ENCODE data around the gene MTMR10. TPM values are rescaled to one million over a fixed set of nuclear protein-coding genes. Genes with fewer than 3 reads are reported as not detected.

The MTMR10 gene
- polyA plus RNA-seq, 1 donor from 2014 or later = 2.3 TPM

DNA sequence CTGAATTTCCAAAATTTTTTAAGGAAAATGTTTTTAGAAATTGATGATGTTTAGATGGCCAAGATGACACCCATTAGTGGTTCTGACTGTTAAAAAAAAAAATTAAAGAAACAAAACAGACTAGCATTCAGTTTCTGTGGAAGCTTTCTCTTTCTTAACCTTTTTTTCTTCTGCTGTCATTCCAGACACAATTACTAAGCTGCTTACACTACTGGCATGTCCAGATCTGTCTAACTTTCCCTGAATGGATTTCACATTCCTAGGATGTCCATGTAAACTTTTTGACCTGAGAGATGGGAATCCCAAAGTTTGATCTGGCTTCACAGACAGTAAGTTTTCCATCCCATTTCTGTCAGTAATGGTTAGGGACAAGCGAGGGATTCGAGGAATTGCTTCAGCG is 10.3 kb upstream of the MTMR10 start:
- no peaks in the 10 kb centered on the region for H4K20me1 ChIP-seq (ENCODE audit: insufficient read depth)
- H3K27me3 ChIP-seq (ENCODE audit: insufficient read depth, low read depth, low read length) = no peaks in the 10 kb centered on the region
- no peak overlapping the region for H3K9ac ChIP-seq (ENCODE audit: low read length)
- no peak overlapping the region for H3K4me2 ChIP-seq (ENCODE audit: low read length)
- no peak overlapping the region for H3K27ac ChIP-seq (ENCODE audit: low read length)
- H3K79me2 ChIP-seq (replicated peaks; ENCODE audit: insufficient read depth, low read length) = no peaks in the 10 kb centered on the region
- no peak overlapping the region for H3K4me3 ChIP-seq (ENCODE audit: low read length)
- no peaks in the 10 kb centered on the region for H3F3A ChIP-seq (ENCODE audit: insufficient read depth, low read length, poor library complexity, severe bottlenecking)
- no peaks in the 10 kb centered on the region for H3K9me2 ChIP-seq (ENCODE audit: insufficient read depth, low read length)
- H3K9me3 ChIP-seq (ENCODE audit: low read length) = no peaks in the 10 kb centered on the region
- no peak overlapping the region for H2AFZ ChIP-seq (ENCODE audit: low read depth, low read length)
- no peaks in the 10 kb centered on the region for H3K36me3 ChIP-seq (ENCODE audit: insufficient read depth, low read length)
- TF ChIP-seq POLR2AphosphoS5 (IDR thresholded peaks at IDR 0.05) (no peak), SMC3 (conservative IDR thresholded peaks at IDR 0.05; ENCODE audit: poor library complexity) (no peak), EZH2 (IDR thresholded peaks at IDR 0.05; ENCODE audit: borderline replicate concordance, insufficient read depth, low read length, poor library complexity, severe bottlenecking) (no peak), RAD21 (conservative IDR thresholded peaks at IDR 0.05) (no peak), TAF1 (IDR thresholded peaks at IDR 0.05; ENCODE audit: low read depth) (no peak), CTCF (IDR thresholded peaks at IDR 0.05; ENCODE audit: poor library complexity, severe bottlenecking) (no peak), MXI1 (conservative IDR thresholded peaks at IDR 0.05; ENCODE audit: poor library complexity, severe bottlenecking) (no peak), EP300 (conservative IDR thresholded peaks at IDR 0.05; ENCODE audit: poor library complexity, severe bottlenecking) (no peak)
- TF ChIP-seq, protein P1, sequence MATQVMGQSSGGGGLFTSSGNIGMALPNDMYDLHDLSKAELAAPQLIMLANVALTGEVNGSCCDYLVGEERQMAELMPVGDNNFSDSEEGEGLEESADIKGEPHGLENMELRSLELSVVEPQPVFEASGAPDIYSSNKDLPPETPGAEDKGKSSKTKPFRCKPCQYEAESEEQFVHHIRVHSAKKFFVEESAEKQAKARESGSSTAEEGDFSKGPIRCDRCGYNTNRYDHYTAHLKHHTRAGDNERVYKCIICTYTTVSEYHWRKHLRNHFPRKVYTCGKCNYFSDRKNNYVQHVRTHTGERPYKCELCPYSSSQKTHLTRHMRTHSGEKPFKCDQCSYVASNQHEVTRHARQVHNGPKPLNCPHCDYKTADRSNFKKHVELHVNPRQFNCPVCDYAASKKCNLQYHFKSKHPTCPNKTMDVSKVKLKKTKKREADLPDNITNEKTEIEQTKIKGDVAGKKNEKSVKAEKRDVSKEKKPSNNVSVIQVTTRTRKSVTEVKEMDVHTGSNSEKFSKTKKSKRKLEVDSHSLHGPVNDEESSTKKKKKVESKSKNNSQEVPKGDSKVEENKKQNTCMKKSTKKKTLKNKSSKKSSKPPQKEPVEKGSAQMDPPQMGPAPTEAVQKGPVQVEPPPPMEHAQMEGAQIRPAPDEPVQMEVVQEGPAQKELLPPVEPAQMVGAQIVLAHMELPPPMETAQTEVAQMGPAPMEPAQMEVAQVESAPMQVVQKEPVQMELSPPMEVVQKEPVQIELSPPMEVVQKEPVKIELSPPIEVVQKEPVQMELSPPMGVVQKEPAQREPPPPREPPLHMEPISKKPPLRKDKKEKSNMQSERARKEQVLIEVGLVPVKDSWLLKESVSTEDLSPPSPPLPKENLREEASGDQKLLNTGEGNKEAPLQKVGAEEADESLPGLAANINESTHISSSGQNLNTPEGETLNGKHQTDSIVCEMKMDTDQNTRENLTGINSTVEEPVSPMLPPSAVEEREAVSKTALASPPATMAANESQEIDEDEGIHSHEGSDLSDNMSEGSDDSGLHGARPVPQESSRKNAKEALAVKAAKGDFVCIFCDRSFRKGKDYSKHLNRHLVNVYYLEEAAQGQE (IDR thresholded peaks at IDR 0.05; ENCODE audit: borderline replicate concordance) = no peak

- H2AFZ ChIP-seq (ENCODE audit: low read depth, low read length) = no peak overlapping the region
- no peaks in the 10 kb centered on the region for H3F3A ChIP-seq (ENCODE audit: insufficient read depth, low read length, poor library complexity, severe bottlenecking)
- H3K4me2 ChIP-seq (ENCODE audit: low read length) = no peak overlapping the region
- no peaks in the 10 kb centered on the region for H4K20me1 ChIP-seq (ENCODE audit: insufficient read depth)
- no peaks in the 10 kb centered on the region for H3K9me2 ChIP-seq (ENCODE audit: insufficient read depth, low read length)
- TF ChIP-seq MXI1 (conservative IDR thresholded peaks at IDR 0.05; ENCODE audit: poor library complexity, severe bottlenecking) (no peak), EP300 (conservative IDR thresholded peaks at IDR 0.05; ENCODE audit: poor library complexity, severe bottlenecking) (no peak), POLR2AphosphoS5 (IDR thresholded peaks at IDR 0.05) (no peak), TAF1 (IDR thresholded peaks at IDR 0.05; ENCODE audit: low read depth) (no peak), EZH2 (IDR thresholded peaks at IDR 0.05; ENCODE audit: borderline replicate concordance, insufficient read depth, low read length, poor library complexity, severe bottlenecking) (no peak), RAD21 (conservative IDR thresholded peaks at IDR 0.05) (no peak), SMC3 (conservative IDR thresholded peaks at IDR 0.05; ENCODE audit: poor library complexity) (no peak), CTCF (IDR thresholded peaks at IDR 0.05; ENCODE audit: poor library complexity, severe bottlenecking) (no peak)
- TF ChIP-seq, protein P1 (IDR thresholded peaks at IDR 0.05; ENCODE audit: borderline replicate concordance) = no peak
- no peaks in the 10 kb centered on the region for H3K27me3 ChIP-seq (ENCODE audit: insufficient read depth, low read depth, low read length)
- H3K4me3 ChIP-seq (ENCODE audit: low read length) = no peak overlapping the region
- no peak overlapping the region for H3K9ac ChIP-seq (ENCODE audit: low read length)
- H3K36me3 ChIP-seq (ENCODE audit: insufficient read depth, low read length) = no peaks in the 10 kb centered on the region
- H3K9me3 ChIP-seq (ENCODE audit: low read length) = no peaks in the 10 kb centered on the region
- H3K79me2 ChIP-seq (replicated peaks; ENCODE audit: insufficient read depth, low read length) = no peaks in the 10 kb centered on the region
- H3K27ac ChIP-seq (ENCODE audit: low read length) = no peak overlapping the region
These were observed 8.3 kb upstream of the MTMR10 start for GRCh38 chr15:30999729-31000128.

All from neural cell (in vitro differentiated cells).